ENCODE results near the gene MAPK14.

DNA sequence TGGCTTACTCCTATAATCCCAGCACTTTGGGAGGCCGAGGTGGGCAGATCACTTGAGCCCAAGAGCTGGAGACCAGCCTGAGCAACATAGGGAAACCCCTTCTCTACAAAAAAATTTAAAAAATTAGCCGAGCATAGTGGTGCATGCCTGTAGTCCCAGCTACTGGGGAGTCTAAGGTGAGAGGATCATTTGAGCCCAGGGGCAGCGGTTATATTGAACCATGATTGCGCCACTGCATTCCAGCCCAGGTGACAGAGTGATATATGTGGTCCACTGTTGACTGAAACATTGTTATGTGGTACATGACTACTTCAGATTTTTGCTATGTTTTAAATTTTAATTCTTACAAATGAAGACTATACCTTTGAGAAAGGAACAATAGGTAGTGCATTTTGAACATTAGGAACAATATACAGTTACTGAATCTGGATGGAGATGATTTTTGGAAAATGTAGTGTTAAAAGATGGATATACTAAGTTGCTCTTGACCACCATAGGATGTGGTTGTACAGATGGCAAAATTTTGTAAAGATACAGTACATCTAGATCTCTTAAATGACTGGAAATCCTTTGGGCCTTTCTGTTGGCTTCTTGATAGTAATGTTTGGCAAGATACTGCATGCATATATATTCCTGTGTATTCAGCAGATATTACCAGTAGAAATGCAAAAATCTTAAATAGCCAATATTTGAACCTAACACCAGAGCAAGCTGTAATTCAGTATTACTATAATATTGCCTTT lies 35.9 kb downstream of the MAPK14 start:
- TF ChIP-seq EP300 (IDR thresholded peaks at IDR 0.05; ENCODE audit: borderline replicate concordance in 1 of 2, control insufficient read depth in 1 of 2, low read depth in 2 of 2, low read length in 2 of 2) (no peak), ZNF274 (IDR thresholded peaks at IDR 0.05; ENCODE audit: insufficient read depth, insufficient read length) (no peak), SREBF2 (IDR thresholded peaks at IDR 0.05; ENCODE audit: low read length) (no peak), JUNB (IDR thresholded peaks at IDR 0.05) (no peak), E2F4 (IDR thresholded peaks at IDR 0.05; ENCODE audit: low read depth, low read length) (no peak)
